HUES6 (cell line): ENCODE measurements around the gene ZMYM2.

Experiments
- H3K27ac ChIP-seq: 2 replicates; pipeline ENCODE4 v1.7.0; 2013; ENCODE audit warnings: low read depth, mild to moderate bottlenecking, low read length, inconsistent platforms
- H3K27me3 ChIP-seq: 2 replicates; pipeline ENCODE4 v1.6.1; 2013; ENCODE audit warnings: low read length; ENCODE audit not compliant: control insufficient read depth, insufficient read depth
- H3K36me3 ChIP-seq: 2 replicates; pipeline ENCODE4 v1.6.1; 2013; ENCODE audit warnings: low read length; ENCODE audit not compliant: control insufficient read depth, insufficient read depth
- H3K4me1 ChIP-seq: 2 replicates; pipeline ENCODE4 v1.6.1; 2013; ENCODE audit warnings: low read length; ENCODE audit not compliant: control insufficient read depth, insufficient read depth
- H3K4me3 ChIP-seq: 2 replicates; pipeline ENCODE4 v1.5.1; 2013; ENCODE audit warnings: low read depth, low read length
- H3K9ac ChIP-seq: one replicate; pipeline ENCODE4 v1.6.1; 2013; ENCODE audit warnings: mild to moderate bottlenecking, low read length
- H3K9me3 ChIP-seq: 2 replicates; pipeline ENCODE4 v1.6.1; 2013; ENCODE audit warnings: low read depth, low read length; ENCODE audit not compliant: control insufficient read depth, insufficient read depth

The ZMYM2 gene

DNA sequence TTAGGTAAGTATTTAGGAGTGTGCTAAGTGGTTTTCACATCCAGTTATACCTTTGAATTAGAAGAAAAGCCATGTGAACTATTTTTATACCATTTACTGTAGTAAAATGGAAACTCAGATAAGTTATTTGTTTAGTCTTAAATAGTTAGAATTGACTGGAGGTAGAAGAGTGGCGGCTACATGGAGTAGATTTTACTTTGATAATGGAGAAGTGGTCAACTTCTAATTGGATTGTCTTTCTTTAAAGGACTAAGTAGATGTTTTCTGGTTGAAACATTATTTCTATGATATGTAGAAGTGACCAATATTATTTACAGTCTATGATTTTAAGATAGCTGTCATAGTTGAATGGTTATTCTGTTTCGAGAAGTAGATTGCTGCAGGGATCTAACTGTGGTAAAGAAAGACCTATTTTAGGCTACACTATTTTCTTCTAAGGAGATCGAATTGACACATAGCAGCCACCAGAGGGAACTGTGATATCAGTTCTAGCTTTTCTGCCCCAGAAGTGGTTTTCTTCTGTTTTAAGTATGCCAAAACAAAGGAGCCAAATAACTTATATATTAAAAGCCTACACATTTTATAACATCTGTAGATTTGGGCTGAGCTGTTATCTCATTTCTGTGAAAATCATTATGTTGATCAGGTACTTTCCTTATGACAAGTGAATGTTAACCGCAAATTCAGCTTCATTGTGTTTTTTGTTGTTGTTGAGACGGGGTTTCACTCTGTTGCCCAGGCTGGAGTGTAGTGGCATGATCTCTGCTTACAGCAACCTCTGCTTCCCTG lies 26.1 kb downstream of the ZMYM2 start:
- peaks cover 12% of the 10 kb centered on the region for H3K36me3 ChIP-seq
- H3K27me3 ChIP-seq: no peaks in the 10 kb centered on the region
- H3K9ac ChIP-seq: no peak overlapping the region
- H3K27ac ChIP-seq: no peak overlapping the region
- H3K4me3 ChIP-seq: no peak overlapping the region
- peaks cover 25% of the 10 kb centered on the region for H3K4me1 ChIP-seq
- no peaks in the 10 kb centered on the region for H3K9me3 ChIP-seq

- H3K27ac ChIP-seq: no peak overlapping the region
Observed at GRCh38 chr13:19985219-19985556, 26.7 kb downstream of the ZMYM2 start.

GRCh38 chr13:19991531-19991930 lies 33.0 kb downstream of the ZMYM2 start:
- Histone ChIP-seq H3K4me1 (peaks cover 4% of the 10 kb centered on the region), H3K9me3 (no peaks in the 10 kb centered on the region), H3K9ac (no peak overlapping the region), H3K4me3 (no peak overlapping the region), H3K27me3 (no peaks in the 10 kb centered on the region), H3K36me3 (peaks cover 56% of the 10 kb centered on the region), H3K27ac (peak overlapping the region; percentile 13; the same call in 1 of the 2 replicates)

More at GRCh38 chr13:19985219-19985556, 26.7 kb downstream of the ZMYM2 start:
- H3K9me3 ChIP-seq: no peaks in the 10 kb centered on the region
- no peak overlapping the region for H3K9ac ChIP-seq
- no peak overlapping the region for H3K4me3 ChIP-seq
- no peaks in the 10 kb centered on the region for H3K27me3 ChIP-seq
- H3K36me3 ChIP-seq: peaks cover 12% of the 10 kb centered on the region; the same call in 1 of the 2 replicates
- H3K4me1 ChIP-seq: peaks cover 29% of the 10 kb centered on the region

- Histone ChIP-seq H3K36me3 (peaks cover 63% of the 10 kb centered on the region), H3K4me1 (peaks cover 4% of the 10 kb centered on the region), H3K27me3 (no peaks in the 10 kb centered on the region), H3K4me3 (no peak overlapping the region), H3K27ac (no peak overlapping the region), H3K9me3 (no peaks in the 10 kb centered on the region), H3K9ac (no peak overlapping the region)
Observed at GRCh38 chr13:19993024-19993423, 34.5 kb downstream of the ZMYM2 start.

GRCh38 chr13:19998960-19999359 lies 40.4 kb downstream of the ZMYM2 start:
- Histone ChIP-seq H3K36me3 (peaks cover 82% of the 10 kb centered on the region), H3K27ac (no peak overlapping the region), H3K4me1 (no peaks in the 10 kb centered on the region), H3K27me3 (no peaks in the 10 kb centered on the region), H3K4me3 (no peak overlapping the region), H3K9ac (no peak overlapping the region), H3K9me3 (no peaks in the 10 kb centered on the region)

GRCh38 chr13:20000062-20000552 lies 41.6 kb downstream of the ZMYM2 start:
- Histone ChIP-seq H3K9me3 (no peaks in the 10 kb centered on the region), H3K4me1 (no peaks in the 10 kb centered on the region), H3K27me3 (no peaks in the 10 kb centered on the region), H3K4me3 (no peak overlapping the region), H3K9ac (no peak overlapping the region), H3K27ac (no peak overlapping the region), H3K36me3 (peaks cover 82% of the 10 kb centered on the region)

DNA sequence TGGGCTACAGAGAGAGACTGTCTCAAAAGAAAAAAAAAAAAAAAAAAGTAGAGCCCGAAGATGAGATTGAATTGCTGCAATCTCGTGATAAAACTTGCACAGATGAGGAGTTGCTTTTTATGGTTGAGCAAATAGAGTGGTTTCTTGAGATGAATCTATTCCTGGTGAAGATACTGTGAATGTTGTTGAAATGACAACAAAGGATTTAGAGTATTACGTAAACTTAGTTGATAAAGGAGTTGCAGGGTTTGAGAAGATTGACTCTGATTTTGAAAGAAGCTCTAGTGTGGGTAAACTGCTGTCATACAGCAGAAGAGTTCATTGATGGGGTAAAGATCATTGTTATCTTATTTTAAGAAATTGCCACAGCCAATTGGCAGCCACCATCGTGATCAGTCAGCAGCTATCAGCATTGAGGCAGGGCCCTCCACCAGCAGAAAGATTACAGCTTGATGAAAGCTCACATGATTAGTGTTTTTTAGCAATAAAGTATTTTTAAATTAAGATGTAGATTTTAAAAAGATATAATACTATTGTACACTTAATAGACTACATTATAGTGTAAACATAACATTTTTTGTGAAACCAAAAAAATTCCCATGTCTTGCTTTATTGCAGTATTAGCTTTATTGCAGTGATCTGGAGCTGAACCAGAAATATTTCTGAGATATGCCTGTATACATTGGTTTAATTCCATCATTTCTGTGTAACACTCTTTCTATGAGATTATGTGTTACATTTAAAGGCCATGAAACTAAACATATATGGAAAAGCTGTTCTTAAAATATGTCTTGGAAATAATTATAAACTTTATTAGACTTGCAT lies 43.1 kb downstream of the ZMYM2 start:
- no peak overlapping the region for H3K9ac ChIP-seq
- H3K4me1 ChIP-seq: no peaks in the 10 kb centered on the region
- peaks cover 84% of the 10 kb centered on the region for H3K36me3 ChIP-seq
- no peak overlapping the region for H3K27ac ChIP-seq
- H3K9me3 ChIP-seq: no peaks in the 10 kb centered on the region
- no peak overlapping the region for H3K4me3 ChIP-seq
- H3K27me3 ChIP-seq: no peaks in the 10 kb centered on the region

DNA sequence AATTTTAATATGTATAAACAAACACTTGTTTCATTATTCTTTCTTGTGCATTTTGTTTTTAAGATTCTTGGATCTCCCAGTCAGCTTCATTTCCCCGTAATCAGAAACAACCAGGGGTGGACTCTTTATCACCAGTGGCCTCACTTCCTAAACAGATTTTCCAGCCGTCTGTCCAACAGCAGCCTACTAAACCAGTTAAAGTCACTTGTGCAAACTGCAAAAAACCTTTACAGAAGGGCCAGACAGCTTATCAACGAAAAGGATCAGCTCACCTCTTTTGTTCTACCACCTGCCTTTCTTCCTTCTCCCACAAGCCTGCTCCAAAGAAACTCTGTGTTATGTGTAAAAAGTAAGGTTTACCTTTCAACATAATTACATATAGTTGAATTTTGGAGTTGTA lies 44.3 kb downstream of the ZMYM2 start:
- Histone ChIP-seq H3K36me3 (peaks cover 86% of the 10 kb centered on the region), H3K27ac (no peak overlapping the region), H3K9ac (no peak overlapping the region), H3K9me3 (no peaks in the 10 kb centered on the region), H3K27me3 (no peaks in the 10 kb centered on the region), H3K4me3 (no peak overlapping the region), H3K4me1 (no peaks in the 10 kb centered on the region)

DNA sequence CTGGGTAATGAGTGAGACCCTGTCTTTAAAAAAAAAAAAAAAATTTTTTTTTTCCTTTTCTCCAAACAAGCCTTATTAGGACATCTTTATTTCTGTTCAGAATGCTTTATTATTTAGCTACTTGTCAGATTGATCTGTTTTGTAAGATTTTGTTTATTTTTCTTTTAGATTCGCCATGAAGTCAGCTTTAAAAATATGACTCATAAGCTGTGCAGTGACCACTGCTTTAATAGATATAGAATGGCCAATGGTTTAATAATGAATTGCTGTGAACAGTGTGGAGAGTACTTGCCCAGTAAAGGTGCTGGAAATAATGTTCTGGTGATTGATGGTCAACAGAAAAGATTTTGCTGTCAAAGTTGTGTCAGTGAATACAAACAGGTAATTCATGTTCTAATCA lies 47.7 kb downstream of the ZMYM2 start:
- Histone ChIP-seq H3K9me3 (no peaks in the 10 kb centered on the region), H3K9ac (no peak overlapping the region), H3K4me1 (no peaks in the 10 kb centered on the region), H3K27ac (no peak overlapping the region), H3K36me3 (peaks cover 93% of the 10 kb centered on the region), H3K27me3 (no peaks in the 10 kb centered on the region), H3K4me3 (no peak overlapping the region)

DNA sequence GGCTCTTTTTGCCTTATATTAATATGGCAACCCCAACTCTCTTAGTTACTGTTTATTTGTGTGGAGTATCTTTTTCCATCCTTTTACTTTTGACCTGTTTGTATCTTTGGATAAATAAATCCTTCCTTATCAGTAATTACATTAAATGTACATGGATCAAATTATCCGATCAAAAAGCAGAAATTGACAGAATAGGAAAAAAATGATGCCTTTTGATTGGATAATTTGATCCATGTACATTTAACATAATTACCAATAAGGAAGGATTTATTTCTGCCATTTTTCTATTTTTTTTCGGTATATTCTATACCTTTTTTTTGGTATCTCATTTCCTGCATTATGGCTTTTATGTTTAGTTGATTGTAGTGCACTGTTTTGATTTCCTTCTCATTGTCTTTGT lies 57.2 kb downstream of the ZMYM2 start:
- Histone ChIP-seq H3K27me3 (no peaks in the 10 kb centered on the region), H3K9ac (no peak overlapping the region), H3K27ac (no peak overlapping the region), H3K4me1 (peaks cover 4% of the 10 kb centered on the region; the same call in 1 of the 2 replicates), H3K9me3 (peaks cover 8% of the 10 kb centered on the region; the same call in 1 of the 2 replicates), H3K4me3 (no peak overlapping the region), H3K36me3 (peaks cover 54% of the 10 kb centered on the region)
